OCI-LY1 (cell line): ENCODE results near the gene RPS3.

ENCODE experiments used
- H2AFZ ChIP-seq: fragments of 200-600 bp; sonication (generic), shearing (Covaris generic); 2 replicates; pipeline ENCODE4 v1.6.0; 2014; ENCODE audit warnings: antibody characterized with exemption, mild to moderate bottlenecking, low read length
- H3F3A ChIP-seq: fragments of 200-600 bp; sonication (generic), shearing (Covaris generic); 2 replicates; pipeline ENCODE4 v1.6.0; 2014; ENCODE audit warnings: mild to moderate bottlenecking, antibody characterized with exemption, low read length, moderate library complexity; ENCODE audit not compliant: insufficient read depth
- H3K27ac ChIP-seq: fragments of 200-600 bp; sonication (generic); 2 replicates; pipeline ENCODE4 v1.5.1; 2014; ENCODE audit warnings: low read length, mixed run types, mild to moderate bottlenecking, low read depth; ENCODE audit not compliant: poor library complexity, severe bottlenecking
- H3K27me3 ChIP-seq: fragments of 200-600 bp; sonication (generic); 2 replicates; pipeline ENCODE4 v1.6.0; 2014; ENCODE audit warnings: antibody characterized with exemption, mild to moderate bottlenecking, low read length, moderate library complexity; ENCODE audit not compliant: insufficient read depth
- H3K36me3 ChIP-seq: fragments of 200-600 bp; sonication (generic); 2 replicates; pipeline ENCODE4 v1.6.1; 2014; ENCODE audit warnings: mild to moderate bottlenecking, antibody characterized with exemption, low read length, moderate library complexity, mixed read lengths; ENCODE audit not compliant: insufficient read depth
- H3K4me1 ChIP-seq: fragments of 200-600 bp; sonication (generic); 2 replicates; pipeline ENCODE4 v1.5.1; 2014; ENCODE audit warnings: mild to moderate bottlenecking, low read length, moderate library complexity; ENCODE audit not compliant: insufficient read depth, severe bottlenecking
- H3K4me2 ChIP-seq: fragments of 200-600 bp; sonication (generic), shearing (Covaris generic); 2 replicates; pipeline ENCODE4 v1.6.1; 2014; ENCODE audit warnings: low read length
- H3K4me3 ChIP-seq: fragments of 200-600 bp; sonication (generic); 2 replicates; pipeline ENCODE4 v1.5.1; 2014; ENCODE audit warnings: low read length, low read depth, mild to moderate bottlenecking, mixed read lengths; ENCODE audit not compliant: poor library complexity, severe bottlenecking
- H3K79me2 ChIP-seq: fragments of 200-600 bp; shearing (Covaris generic); 2 replicates; pipeline ENCODE4 v1.6.1; 2016; ENCODE audit warnings: mixed run types, low read length, mixed read lengths; ENCODE audit not compliant: insufficient read depth
- H3K9ac ChIP-seq: fragments of 200-600 bp; sonication (generic), shearing (Covaris generic); 2 replicates; pipeline ENCODE4 v1.6.1; 2014; ENCODE audit warnings: mild to moderate bottlenecking, low read length, mixed read lengths
- H3K9me2 ChIP-seq: fragments of 200-600 bp; sonication (generic), shearing (Covaris generic); 2 replicates; pipeline ENCODE4 v1.6.1; 2014; ENCODE audit warnings: low read depth, mild to moderate bottlenecking, low read length, mixed read lengths
- H3K9me3 ChIP-seq: fragments of 200-600 bp; shearing (Covaris generic); 2 replicates; pipeline ENCODE4 v1.6.1; 2014; ENCODE audit warnings: low read length, mixed read lengths
- H4K20me1 ChIP-seq: fragments of 200-600 bp; sonication (generic), shearing (Covaris generic); 2 replicates; pipeline ENCODE4 v1.6.0; 2016; ENCODE audit warnings: mild to moderate bottlenecking, low read length; ENCODE audit not compliant: insufficient read depth
- EZH2 ChIP-seq: fragments of 200-600 bp; sonication (generic), shearing (Covaris generic); IDR thresholded peaks from 2 replicates; pipeline ENCODE4 v1.8.0; 2017; ENCODE audit warnings: borderline replicate concordance, mixed run types, mild to moderate bottlenecking, antibody characterized with exemption, low read length, moderate library complexity, mixed read lengths
- TF ChIP-seq, protein P1 (sequence below): fragments of 200-600 bp; sonication (generic), shearing (Covaris generic); IDR thresholded peaks from 2 replicates; pipeline ENCODE4 v1.5.1; 2017; ENCODE audit warnings: mild to moderate bottlenecking, antibody characterized with exemption, low read length, moderate library complexity, mixed read lengths

Gene RPS3

DNA sequence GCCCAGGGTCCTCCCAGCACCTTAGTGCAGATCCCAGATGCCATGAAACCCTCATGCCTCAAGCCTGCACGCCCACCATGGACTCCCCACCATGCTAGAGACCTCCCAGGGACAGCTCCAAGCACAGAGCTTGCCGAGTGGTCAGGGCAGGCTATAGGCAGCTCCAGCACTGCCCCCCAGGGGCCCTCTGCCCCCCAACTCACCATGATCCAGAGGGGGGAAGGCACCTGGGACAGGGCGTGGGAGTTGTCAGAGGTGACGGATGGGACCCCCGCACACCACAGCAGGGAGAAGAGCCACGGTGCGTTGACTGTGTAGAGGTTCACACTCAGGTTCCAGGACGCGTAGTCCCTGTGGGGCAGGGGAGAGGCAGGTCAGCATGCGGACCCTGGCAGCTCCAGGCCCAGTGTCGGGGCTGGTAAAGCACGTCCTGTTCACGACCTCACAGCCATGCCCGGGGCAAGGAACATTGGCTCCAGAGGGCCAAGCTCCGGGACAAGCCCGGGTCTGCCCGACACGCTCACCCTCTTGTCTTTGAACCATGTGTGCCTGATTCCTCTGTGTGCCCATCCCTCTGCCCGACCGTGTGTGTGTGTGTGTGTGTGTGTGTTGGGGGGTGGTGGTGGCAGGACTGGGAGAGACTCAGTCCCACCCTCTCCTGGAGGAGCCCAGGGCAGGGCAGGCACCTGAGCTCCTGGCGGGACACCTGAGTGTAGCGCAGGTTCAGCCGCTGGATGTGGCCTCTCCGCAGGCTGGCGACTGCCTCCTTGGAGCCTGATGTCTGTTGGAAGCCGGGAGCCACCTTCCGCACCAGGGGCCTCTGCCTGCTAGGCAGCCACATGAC lies 41.9 kb downstream of the RPS3 start:
- H3K36me3 ChIP-seq, result no peaks in the 10 kb centered on the region
- H3K9ac ChIP-seq, result no peak overlapping the region
- H3K4me1 ChIP-seq, result no peaks in the 10 kb centered on the region
- no peak overlapping the region for H3K4me2 ChIP-seq
- no peak overlapping the region for H3K4me3 ChIP-seq
- no peaks in the 10 kb centered on the region for H4K20me1 ChIP-seq
- TF ChIP-seq, protein P1, sequence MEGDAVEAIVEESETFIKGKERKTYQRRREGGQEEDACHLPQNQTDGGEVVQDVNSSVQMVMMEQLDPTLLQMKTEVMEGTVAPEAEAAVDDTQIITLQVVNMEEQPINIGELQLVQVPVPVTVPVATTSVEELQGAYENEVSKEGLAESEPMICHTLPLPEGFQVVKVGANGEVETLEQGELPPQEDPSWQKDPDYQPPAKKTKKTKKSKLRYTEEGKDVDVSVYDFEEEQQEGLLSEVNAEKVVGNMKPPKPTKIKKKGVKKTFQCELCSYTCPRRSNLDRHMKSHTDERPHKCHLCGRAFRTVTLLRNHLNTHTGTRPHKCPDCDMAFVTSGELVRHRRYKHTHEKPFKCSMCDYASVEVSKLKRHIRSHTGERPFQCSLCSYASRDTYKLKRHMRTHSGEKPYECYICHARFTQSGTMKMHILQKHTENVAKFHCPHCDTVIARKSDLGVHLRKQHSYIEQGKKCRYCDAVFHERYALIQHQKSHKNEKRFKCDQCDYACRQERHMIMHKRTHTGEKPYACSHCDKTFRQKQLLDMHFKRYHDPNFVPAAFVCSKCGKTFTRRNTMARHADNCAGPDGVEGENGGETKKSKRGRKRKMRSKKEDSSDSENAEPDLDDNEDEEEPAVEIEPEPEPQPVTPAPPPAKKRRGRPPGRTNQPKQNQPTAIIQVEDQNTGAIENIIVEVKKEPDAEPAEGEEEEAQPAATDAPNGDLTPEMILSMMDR, result no peak
- TF ChIP-seq EZH2, result no peak
- H3K9me2 ChIP-seq, result no peaks in the 10 kb centered on the region
- H3F3A ChIP-seq, result no peaks in the 10 kb centered on the region
- H2AFZ ChIP-seq, result no peak overlapping the region
- no peaks in the 10 kb centered on the region for H3K9me3 ChIP-seq
- no peaks in the 10 kb centered on the region for H3K27me3 ChIP-seq
- H3K27ac ChIP-seq, result no peak overlapping the region
- no peaks in the 10 kb centered on the region for H3K79me2 ChIP-seq

DNA sequence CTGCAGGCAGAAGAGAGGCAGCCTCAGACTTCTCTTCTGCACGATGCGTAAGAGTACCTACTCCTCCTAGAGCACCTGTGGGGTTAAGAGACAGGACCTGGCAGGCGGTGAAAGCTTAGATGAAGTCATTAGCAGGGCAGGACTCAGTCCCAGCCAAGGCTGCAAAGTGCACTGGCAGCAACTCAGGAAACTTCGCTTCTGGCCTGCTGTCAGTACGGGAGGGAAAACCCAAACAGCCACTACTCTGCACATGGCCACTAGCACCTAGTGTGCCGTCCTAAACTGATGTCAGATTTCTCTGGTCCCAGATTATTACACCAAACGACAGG lies 42.5 kb downstream of the RPS3 start:
- H2AFZ ChIP-seq, result no peak overlapping the region
- no peak overlapping the region for H3K9ac ChIP-seq
- no peak overlapping the region for H3K27ac ChIP-seq
- no peaks in the 10 kb centered on the region for H3K9me3 ChIP-seq
- no peaks in the 10 kb centered on the region for H3F3A ChIP-seq
- no peaks in the 10 kb centered on the region for H3K36me3 ChIP-seq
- H3K9me2 ChIP-seq, result no peaks in the 10 kb centered on the region
- no peak overlapping the region for H3K4me3 ChIP-seq
- H3K4me2 ChIP-seq, result no peak overlapping the region
- H3K79me2 ChIP-seq, result no peaks in the 10 kb centered on the region
- no peaks in the 10 kb centered on the region for H4K20me1 ChIP-seq
- TF ChIP-seq, protein P1, result no peak
- no peak for TF ChIP-seq EZH2
- no peaks in the 10 kb centered on the region for H3K4me1 ChIP-seq
- no peaks in the 10 kb centered on the region for H3K27me3 ChIP-seq

GRCh38 chr11:75442161-75442885 lies 43.0 kb downstream of the RPS3 start:
- Histone ChIP-seq H3K9ac (no peak overlapping the region), H3F3A (no peaks in the 10 kb centered on the region), H3K4me1 (no peaks in the 10 kb centered on the region), H3K9me3 (no peaks in the 10 kb centered on the region), H3K27me3 (no peaks in the 10 kb centered on the region), H3K4me3 (no peak overlapping the region), H2AFZ (no peak overlapping the region), H3K9me2 (no peaks in the 10 kb centered on the region), H3K36me3 (no peaks in the 10 kb centered on the region), H3K27ac (no peak overlapping the region), H3K4me2 (no peak overlapping the region), H4K20me1 (no peaks in the 10 kb centered on the region), H3K79me2 (no peaks in the 10 kb centered on the region)
- TF ChIP-seq, protein P1, result no peak
- TF ChIP-seq EZH2, result no peak
